MM.1S (cell line): ENCODE results near the gene MRPL19.

Experiments used
- DNase-seq: peaks from one replicate; pipeline ENCODE4 v3.0.0-alpha.2; 2015
- H2AFZ ChIP-seq: fragments of 300-600 bp; sonication (generic); 2 replicates; pipeline ENCODE4 v1.6.0; 2016; ENCODE audit warnings: antibody characterized with exemption, low read length
- H3F3A ChIP-seq: fragments of 300-600 bp; sonication (generic); 2 replicates; pipeline ENCODE4 v1.6.1; 2016; ENCODE audit warnings: mild to moderate bottlenecking, antibody characterized with exemption, low read length, moderate library complexity, mixed read lengths; ENCODE audit not compliant: insufficient read depth
- H3K27ac ChIP-seq: fragments of 300-600 bp; sonication (generic); 2 replicates; pipeline ENCODE4 v1.5.1; 2016; ENCODE audit warnings: mild to moderate bottlenecking, low read length
- H3K27me3 ChIP-seq: fragments of 300-600 bp; sonication (generic); replicated peaks from 2 replicates; pipeline ENCODE4 v1.6.0; 2016; ENCODE audit warnings: low read length; ENCODE audit not compliant: insufficient read depth
- H3K36me3 ChIP-seq: fragments of 300-600 bp; sonication (generic); replicated peaks from 2 replicates; pipeline ENCODE4 v1.6.1; 2016; ENCODE audit warnings: mild to moderate bottlenecking, low read length, mixed read lengths; ENCODE audit not compliant: insufficient read depth
- H3K4me1 ChIP-seq: fragments of 300-600 bp; sonication (generic); 2 replicates; pipeline ENCODE4 v1.6.1; 2016; ENCODE audit warnings: low read length, mixed read lengths
- H3K4me2 ChIP-seq: fragments of 300-600 bp; sonication (generic); 2 replicates; pipeline ENCODE4 v1.6.0; 2016; ENCODE audit warnings: low read depth, low read length
- H3K4me3 ChIP-seq: fragments of 300-600 bp; sonication (generic); 2 replicates; pipeline ENCODE4 v1.5.1; 2016; ENCODE audit warnings: low read length, mixed read lengths
- H3K79me2 ChIP-seq: fragments of 300-600 bp; sonication (generic); 2 replicates; pipeline ENCODE4 v1.6.1; 2016; ENCODE audit warnings: mixed run types, low read length, mixed read lengths
- H3K9ac ChIP-seq: fragments of 300-600 bp; sonication (generic); 2 replicates; pipeline ENCODE4 v1.6.1; 2016; ENCODE audit warnings: low read length, mixed read lengths
- H3K9me2 ChIP-seq: fragments of 300-600 bp; sonication (generic); replicated peaks from 2 replicates; pipeline ENCODE4 v1.6.1; 2016; ENCODE audit warnings: mild to moderate bottlenecking, low read length, mixed read lengths; ENCODE audit not compliant: insufficient read depth
- H3K9me3 ChIP-seq: fragments of 300-600 bp; sonication (generic); replicated peaks from 2 replicates; pipeline ENCODE4 v1.6.1; 2016; ENCODE audit warnings: mild to moderate bottlenecking, low read length, mixed read lengths; ENCODE audit not compliant: insufficient read depth
- H4K20me1 ChIP-seq: fragments of 300-600 bp; sonication (generic); 2 replicates; pipeline ENCODE4 v1.6.1; 2016; ENCODE audit warnings: mild to moderate bottlenecking, low read length, moderate library complexity, mixed read lengths; ENCODE audit not compliant: insufficient read depth
- CTCF ChIP-seq: fragments of 300-600 bp; sonication (generic); IDR thresholded peaks from 2 replicates; pipeline ENCODE4 v1.5.1; 2016; ENCODE audit warnings: antibody characterized with exemption, low read length, mixed read lengths
- EZH2 ChIP-seq: fragments of 300-600 bp; sonication (generic); optimal IDR thresholded peaks from 2 replicates; pipeline ENCODE3; 2017; ENCODE audit warnings: low read depth, mild to moderate bottlenecking, antibody characterized with exemption, low read length, mixed read lengths
- EZH2phosphoT487 ChIP-seq: fragments of 300-600 bp; sonication (generic); IDR thresholded peaks from 2 replicates; pipeline ENCODE4 v1.6.1; 2018; ENCODE audit warnings: antibody characterized with exemption, low read length

Gene MRPL19

GRCh38 chr2:75737961-75738360 lies 91.4 kb downstream of the MRPL19 start:
- Histone ChIP-seq H2AFZ (no peak overlapping the region), H3K36me3 (no peaks in the 10 kb centered on the region)

More at GRCh38 chr2:75737961-75738360, 91.4 kb downstream of the MRPL19 start:
- no peaks in the 10 kb centered on the region for H3K4me1 ChIP-seq
- H3K9me3 ChIP-seq = no peaks in the 10 kb centered on the region
- H3K27me3 ChIP-seq = no peaks in the 10 kb centered on the region
- no peaks in the 10 kb centered on the region for H4K20me1 ChIP-seq
- DNase-seq = no peak
- no peaks in the 10 kb centered on the region for H3F3A ChIP-seq
- H3K9ac ChIP-seq = no peak overlapping the region
- H3K4me3 ChIP-seq = no peak overlapping the region
- no peak overlapping the region for H3K27ac ChIP-seq
- TF ChIP-seq EZH2 (no peak), EZH2phosphoT487 (no peak), CTCF (no peak)
- no peak overlapping the region for H3K4me2 ChIP-seq
- H3K9me2 ChIP-seq = no peaks in the 10 kb centered on the region
- H3K79me2 ChIP-seq = no peaks in the 10 kb centered on the region
